Measurements from ENCODE around the gene DNAJC5G. TPM values are rescaled to one million over a fixed set of nuclear protein-coding genes. Genes with fewer than 3 reads are reported as not detected.

Gene DNAJC5G
- total RNA-seq, 5 donors from 2014 or later (not counting 1 experiment from before 2014, with no cell fraction given): not detected

DNA sequence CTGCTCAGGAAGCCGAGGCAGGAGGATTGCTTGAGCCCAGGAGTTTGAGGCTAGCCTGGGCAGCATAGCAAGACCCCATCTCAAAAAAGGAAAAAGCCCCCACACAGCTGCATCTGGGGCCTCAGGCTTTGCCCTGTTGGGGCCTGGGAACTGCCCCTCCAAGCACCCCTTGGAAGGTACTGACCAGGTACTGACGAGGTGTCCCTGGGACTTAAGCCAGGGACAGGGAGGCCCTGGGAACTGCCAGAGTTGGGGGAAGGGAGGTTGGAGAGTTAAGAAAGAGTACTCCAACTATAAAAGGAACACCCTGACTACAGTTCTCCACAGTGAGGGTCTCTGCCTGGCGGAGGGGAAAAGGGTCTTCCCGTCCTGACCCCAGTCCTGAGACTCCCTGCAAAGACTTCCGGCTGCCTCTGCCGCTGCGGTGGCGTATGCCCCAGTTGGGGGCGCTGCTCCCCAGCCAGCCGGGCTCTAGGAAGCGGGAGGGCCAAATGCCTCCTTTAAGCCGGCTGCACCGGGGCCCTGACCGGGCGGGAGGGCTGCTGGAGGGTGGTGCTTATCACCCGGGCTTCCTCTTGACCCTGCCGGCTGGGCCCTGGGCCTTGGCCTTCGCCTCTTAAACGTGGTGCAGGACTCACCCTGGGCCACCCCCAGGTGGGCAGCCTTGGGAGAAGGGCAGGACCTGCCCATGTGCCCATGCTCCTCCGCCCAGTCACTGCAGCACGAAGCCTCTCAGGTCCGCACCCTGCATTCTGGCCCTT, 25.2 kb upstream of the DNAJC5G start:
- DNase-seq: peak in 30 of 35 experiments; percentile 9 to 64 (median 35)
- Histone ChIP-seq H3K27ac (ENCODE audit: low read length) (no peak overlapping the region), H3K4me1 (ENCODE audit: control insufficient read depth in 1 of 2, extremely low read depth in 1 of 2, insufficient read depth in 2 of 2, low read length in 2 of 2) (peaks cover 0 to 7% of the 10 kb centered on the region in 2 experiments), H3K4me3 (ENCODE audit: control insufficient read depth in 1 of 2, extremely low read depth in 1 of 2, low read length in 1 of 2) (no peak overlapping the region), H3K36me3 (ENCODE audit: control insufficient read depth in 2 of 2, extremely low read depth in 1 of 2, insufficient read depth in 1 of 2, low read length in 1 of 2) (no peaks in the 10 kb centered on the region), H3K9me3 (no peaks in the 10 kb centered on the region), H3K27me3 (replicated peaks in 1 of 2; ENCODE audit: control insufficient read depth in 2 of 2, extremely low read depth in 1 of 2, insufficient read depth in 2 of 2, low read length in 1 of 2) (peaks cover 0 to 42% of the 10 kb centered on the region in 2 experiments)
- Mint-ChIP-seq H3K4me1 (peaks cover 0 to 2% (median 0%) of the 10 kb centered on the region in 3 donors), H3K27me3 (peaks cover 15 to 34% of the 10 kb centered on the region in 2 donors), H3K4me3 (no peak overlapping the region), H3K27ac (no peak overlapping the region), H3K9me3 (no peaks in the 10 kb centered on the region), H3K36me3 (no peaks in the 10 kb centered on the region)
- POLR2A ChIA-PET: no interaction called here
- ATAC-seq (replicated peaks in 1 of 4): peak; percentile 64 to 83 (median 72)
- WGBS (ENCODE audit: insufficient coverage): 27% methylated on average over 19 of the region's 22 CpGs
- CTCF ChIA-PET: interaction anchor here in 1 of 2 donors (0.5 kb wide), 1 partner anchor 54 kb away, joined by 3 read pairs; no protein-coding TSS in a partner anchor

- Mint-ChIP-seq H3K27ac (no peak overlapping the region), H3K27me3 (peaks cover 23 to 40% of the 10 kb centered on the region in 2 donors), H3K4me1 (peaks cover 0 to 2% (median 0%) of the 10 kb centered on the region in 3 donors), H3K9me3 (no peaks in the 10 kb centered on the region), H3K36me3 (no peaks in the 10 kb centered on the region), H3K4me3 (no peak overlapping the region)
- ATAC-seq (replicated peaks in 1 of 4) (no peak), DNase-seq (no peak)
- 67% methylated on average over 10 of the region's 13 CpGs for WGBS (ENCODE audit: insufficient coverage)
- ChIA-PET POLR2A (interaction anchor here (0.6 to 0.8 kb wide), 2 partner anchors 12 to 161 kb away, joined by 3 to 4 read pairs; partner anchors contain the start of gene SLC30A3 (in 1 of the 2)), CTCF (interaction anchor here (0.5 to 1.0 kb wide), 3 partner anchors 18 to 52 kb away, joined by 3 to 4 read pairs (median 3); no protein-coding TSS in a partner anchor)
- Histone ChIP-seq H3K4me3 (ENCODE audit: control insufficient read depth in 1 of 2, extremely low read depth in 1 of 2, low read length in 1 of 2) (no peak overlapping the region), H3K4me1 (ENCODE audit: control insufficient read depth in 1 of 2, extremely low read depth in 1 of 2, insufficient read depth in 2 of 2, low read length in 2 of 2) (peaks cover 0 to 7% of the 10 kb centered on the region in 2 experiments), H3K27ac (ENCODE audit: low read length) (no peak overlapping the region), H3K36me3 (ENCODE audit: control insufficient read depth in 2 of 2, extremely low read depth in 1 of 2, insufficient read depth in 1 of 2, low read length in 1 of 2) (no peaks in the 10 kb centered on the region), H3K27me3 (replicated peaks in 1 of 2; ENCODE audit: control insufficient read depth in 2 of 2, extremely low read depth in 1 of 2, insufficient read depth in 2 of 2, low read length in 1 of 2) (peaks cover 0 to 45% of the 10 kb centered on the region in 2 experiments), H3K9me3 (no peaks in the 10 kb centered on the region)
Measured at GRCh38 chr2:27250652-27251379, 24.4 kb upstream of the DNAJC5G start.

DNA sequence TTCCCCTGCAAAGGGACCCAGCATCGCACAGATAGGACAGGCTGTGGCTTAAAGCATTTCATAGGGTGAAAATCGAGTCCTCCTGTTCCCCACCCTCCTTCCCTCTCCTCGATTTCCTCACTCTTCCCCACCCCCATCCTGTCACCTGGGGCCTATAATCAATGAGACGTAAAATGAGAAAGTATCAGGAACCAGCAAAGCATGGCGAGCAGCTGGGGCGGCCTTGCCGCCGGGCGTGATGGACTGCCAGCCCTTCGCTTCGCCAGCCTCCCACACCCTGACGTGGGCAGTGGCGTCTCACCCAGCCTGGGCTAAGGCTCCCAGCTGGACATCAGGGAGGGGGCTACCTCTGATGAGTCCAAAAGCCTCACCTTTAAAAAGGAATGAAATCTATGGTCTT, 23.5 kb upstream of the DNAJC5G start:
- 89% methylated on average over 9 of the region's 13 CpGs for WGBS (ENCODE audit: insufficient coverage)
- CTCF ChIA-PET: no interaction called here
- Mint-ChIP-seq H3K27me3 (peaks cover 32 to 50% of the 10 kb centered on the region in 2 donors), H3K36me3 (no peaks in the 10 kb centered on the region), H3K4me3 (no peak overlapping the region), H3K4me1 (peaks cover 0 to 2% (median 0%) of the 10 kb centered on the region in 3 donors), H3K27ac (no peak overlapping the region), H3K9me3 (no peaks in the 10 kb centered on the region)
- peaks cover 0 to 7% of the 10 kb centered on the region in 2 experiments for H3K4me1 ChIP-seq (ENCODE audit: control insufficient read depth in 1 of 2, extremely low read depth in 1 of 2, insufficient read depth in 2 of 2, low read length in 2 of 2)
- H3K36me3 ChIP-seq (ENCODE audit: control insufficient read depth in 2 of 2, extremely low read depth in 1 of 2, insufficient read depth in 1 of 2, low read length in 1 of 2): no peaks in the 10 kb centered on the region
- no peak overlapping the region for H3K4me3 ChIP-seq (ENCODE audit: control insufficient read depth in 1 of 2, extremely low read depth in 1 of 2, low read length in 1 of 2)
- no peak overlapping the region for H3K27ac ChIP-seq (ENCODE audit: low read length)
- no peaks in the 10 kb centered on the region for H3K9me3 ChIP-seq
- peaks cover 0 to 54% of the 10 kb centered on the region in 2 experiments for H3K27me3 ChIP-seq (replicated peaks in 1 of 2; ENCODE audit: control insufficient read depth in 2 of 2, extremely low read depth in 1 of 2, insufficient read depth in 2 of 2, low read length in 1 of 2)
- POLR2A ChIA-PET: interaction anchor here in 1 of 2 donors (0.8 kb wide), 1 partner anchor 11 kb away, joined by 4 read pairs; the partner anchor contains the start of gene SLC30A3
- no peak for ATAC-seq (replicated peaks in 1 of 4)
- DNase-seq: no peak

DNA sequence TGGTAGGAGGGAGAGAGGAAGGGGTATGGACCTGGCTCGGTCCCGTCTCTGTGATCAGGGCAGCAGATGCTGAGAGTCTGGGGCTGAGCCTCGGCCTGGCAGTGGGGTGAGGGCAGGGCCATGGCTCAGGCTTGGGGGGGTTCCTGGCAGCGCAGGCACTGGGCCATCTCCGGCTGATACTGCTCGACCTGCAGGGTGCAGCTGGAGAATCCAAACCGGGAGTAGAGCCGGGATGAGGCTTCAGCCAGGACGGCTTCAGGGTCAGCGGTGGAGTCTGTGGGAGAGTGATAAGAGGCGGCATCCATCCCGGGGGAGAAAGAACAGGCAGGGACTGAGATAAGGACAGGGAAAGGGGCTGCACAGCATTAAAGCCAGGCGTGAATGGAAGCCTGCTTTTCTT, 20.0 kb upstream of the DNAJC5G start:
- POLR2A ChIA-PET: interaction anchor here in 1 of 2 donors (0.6 kb wide), 1 partner anchor 14 kb away, joined by 3 read pairs; no protein-coding TSS in a partner anchor
- H3K9me3 Mint-ChIP-seq: no peaks in the 10 kb centered on the region

GRCh38 chr2:27255660-27256059, 19.6 kb upstream of the DNAJC5G start:
- DNase-seq (no peak), ATAC-seq (replicated peaks in 1 of 4) (no peak)
- 83% methylated on average over 1 of the region's 1 CpG for WGBS (ENCODE audit: insufficient coverage)
- Mint-ChIP-seq H3K36me3 (no peaks in the 10 kb centered on the region), H3K4me1 (peaks cover 0 to under 1% (median under 1%) of the 10 kb centered on the region in 3 donors), H3K27me3 (peaks cover 58 to 76% of the 10 kb centered on the region in 2 donors), H3K9me3 (no peaks in the 10 kb centered on the region), H3K27ac (no peak overlapping the region), H3K4me3 (no peak overlapping the region)
- CTCF ChIA-PET: interaction anchor here (0.9 to 1.7 kb wide), 2 partner anchors 9 to 24 kb away, joined by 3 to 5 read pairs; no protein-coding TSS in a partner anchor
- Histone ChIP-seq H3K4me3 (ENCODE audit: control insufficient read depth in 1 of 2, extremely low read depth in 1 of 2, low read length in 1 of 2) (no peak overlapping the region), H3K36me3 (ENCODE audit: control insufficient read depth in 2 of 2, extremely low read depth in 1 of 2, insufficient read depth in 1 of 2, low read length in 1 of 2) (no peaks in the 10 kb centered on the region), H3K27ac (ENCODE audit: low read length) (no peak overlapping the region), H3K27me3 (replicated peaks in 1 of 2; ENCODE audit: control insufficient read depth in 2 of 2, extremely low read depth in 1 of 2, insufficient read depth in 2 of 2, low read length in 1 of 2) (peaks cover 8 to 78% of the 10 kb centered on the region in 2 experiments), H3K9me3 (no peaks in the 10 kb centered on the region), H3K4me1 (ENCODE audit: control insufficient read depth in 1 of 2, extremely low read depth in 1 of 2, insufficient read depth in 2 of 2, low read length in 2 of 2) (no peaks in the 10 kb centered on the region)
- POLR2A ChIA-PET: interaction anchor here in 1 of 2 donors (0.6 kb wide), 1 partner anchor 14 kb away, joined by 3 read pairs; no protein-coding TSS in a partner anchor

More for the DNA sequence above, 20.0 kb upstream of the DNAJC5G start:
- Histone ChIP-seq H3K4me3 (ENCODE audit: control insufficient read depth in 1 of 2, extremely low read depth in 1 of 2, low read length in 1 of 2) (no peak overlapping the region), H3K27me3 (replicated peaks in 1 of 2; ENCODE audit: control insufficient read depth in 2 of 2, extremely low read depth in 1 of 2, insufficient read depth in 2 of 2, low read length in 1 of 2) (peaks cover 3 to 78% of the 10 kb centered on the region in 2 experiments), H3K36me3 (ENCODE audit: control insufficient read depth in 2 of 2, extremely low read depth in 1 of 2, insufficient read depth in 1 of 2, low read length in 1 of 2) (no peaks in the 10 kb centered on the region), H3K9me3 (no peaks in the 10 kb centered on the region), H3K27ac (ENCODE audit: low read length) (no peak overlapping the region), H3K4me1 (ENCODE audit: control insufficient read depth in 1 of 2, extremely low read depth in 1 of 2, insufficient read depth in 2 of 2, low read length in 2 of 2) (peaks cover 0 to 4% of the 10 kb centered on the region in 2 experiments)
- peaks cover 0 to 2% (median 0%) of the 10 kb centered on the region in 3 donors for H3K4me1 Mint-ChIP-seq
- peaks cover 53 to 73% of the 10 kb centered on the region in 2 donors for H3K27me3 Mint-ChIP-seq
- CTCF ChIA-PET: interaction anchor here in 1 of 2 donors (0.9 kb wide), 1 partner anchor 10 kb away, joined by 3 read pairs; no protein-coding TSS in a partner anchor
- H3K36me3 Mint-ChIP-seq: no peaks in the 10 kb centered on the region
- 73% methylated on average over 10 of the region's 13 CpGs for WGBS (ENCODE audit: insufficient coverage)
- ATAC-seq (replicated peaks in 1 of 4): no peak
- H3K4me3 Mint-ChIP-seq: no peak overlapping the region
- no peak for DNase-seq
- H3K27ac Mint-ChIP-seq: no peak overlapping the region

Measured in T-cell (primary cell).